ENCODE results near the gene NEGR1. TPM values are rescaled to one million over a fixed set of nuclear protein-coding genes. Genes with fewer than 3 reads are reported as not detected.

The NEGR1 gene
- total RNA-seq, 1 donor from 2014 or later: 9.7 TPM

- Histone ChIP-seq H3K27me3 (ENCODE audit: low read depth) (no peaks in the 10 kb centered on the region), H3K36me3 (no peaks in the 10 kb centered on the region), H3K4me1 (peaks cover 22% of the 10 kb centered on the region), H3K9me3 (replicated peaks) (no peaks in the 10 kb centered on the region), H3K4me3 (no peak overlapping the region), H3K27ac (replicated peaks) (no peak overlapping the region)
- intact Hi-C loops (cut with micrococcal nuclease): no loop called here
- DNase-seq: no peak
- TF ChIP-seq CTCF (IDR thresholded peaks at IDR 0.05; ENCODE audit: borderline replicate concordance): no peak
Measured at GRCh38 chr1:71562298-71562697, 720.0 kb downstream of the NEGR1 start.

GRCh38 chr1:71561729-71562128 lies 720.6 kb downstream of the NEGR1 start:
- Histone ChIP-seq H3K27ac (replicated peaks) (peak overlapping the region; percentile 1), H3K36me3 (no peaks in the 10 kb centered on the region)

GRCh38 chr1:71561206-71561605 lies 721.1 kb downstream of the NEGR1 start:
- H3K36me3 ChIP-seq: no peaks in the 10 kb centered on the region
- DNase-seq: no peak
- H3K27me3 ChIP-seq (ENCODE audit: low read depth): no peaks in the 10 kb centered on the region
- H3K4me1 ChIP-seq: peaks cover 27% of the 10 kb centered on the region
- intact Hi-C loops (cut with micrococcal nuclease): no loop called here
- H3K27ac ChIP-seq (replicated peaks): no peak overlapping the region
- H3K9me3 ChIP-seq (replicated peaks): no peaks in the 10 kb centered on the region
- TF ChIP-seq CTCF (IDR thresholded peaks at IDR 0.05; ENCODE audit: borderline replicate concordance): no peak
- H3K4me3 ChIP-seq: no peak overlapping the region

More at GRCh38 chr1:71561729-71562128, 720.6 kb downstream of the NEGR1 start:
- intact Hi-C loops (cut with micrococcal nuclease): no loop called here
- no peaks in the 10 kb centered on the region for H3K27me3 ChIP-seq (ENCODE audit: low read depth)
- H3K9me3 ChIP-seq (replicated peaks): no peaks in the 10 kb centered on the region
- H3K4me1 ChIP-seq: peaks cover 26% of the 10 kb centered on the region
- DNase-seq: no peak
- no peak overlapping the region for H3K4me3 ChIP-seq
- no peak for TF ChIP-seq CTCF (IDR thresholded peaks at IDR 0.05; ENCODE audit: borderline replicate concordance)

- H3K27me3 ChIP-seq (ENCODE audit: low read depth): no peaks in the 10 kb centered on the region
- no peak for DNase-seq
- no peak overlapping the region for H3K4me3 ChIP-seq
- H3K27ac ChIP-seq (replicated peaks): no peak overlapping the region
- no peaks in the 10 kb centered on the region for H3K9me3 ChIP-seq (replicated peaks)
- peaks cover 18% of the 10 kb centered on the region for H3K4me1 ChIP-seq
- intact Hi-C loops (cut with micrococcal nuclease): no loop called here
- no peaks in the 10 kb centered on the region for H3K36me3 ChIP-seq
- TF ChIP-seq CTCF (IDR thresholded peaks at IDR 0.05; ENCODE audit: borderline replicate concordance): no peak
Measured at GRCh38 chr1:71559880-71560279, 722.5 kb downstream of the NEGR1 start.

- no peaks in the 10 kb centered on the region for H3K36me3 ChIP-seq
- intact Hi-C loops (cut with micrococcal nuclease): no loop called here
- no peak for TF ChIP-seq CTCF (IDR thresholded peaks at IDR 0.05; ENCODE audit: borderline replicate concordance)
- H3K9me3 ChIP-seq (replicated peaks): no peaks in the 10 kb centered on the region
- no peak overlapping the region for H3K27ac ChIP-seq (replicated peaks)
- DNase-seq: no peak
- no peak overlapping the region for H3K4me3 ChIP-seq
- H3K27me3 ChIP-seq (ENCODE audit: low read depth): no peaks in the 10 kb centered on the region
- peaks cover 17% of the 10 kb centered on the region for H3K4me1 ChIP-seq
Measured at GRCh38 chr1:71557138-71557537, 725.2 kb downstream of the NEGR1 start.

All from left ventricle myocardium inferior (tissue), 1 donor.